Hepatocyte (in vitro differentiated cells): ENCODE results near the gene SH3BGRL2.

ENCODE experiments used
- EZH2 ChIP-seq: fragments of 200-600 bp; sonication (generic); IDR thresholded peaks from 2 replicates; pipeline ENCODE4 v1.6.1; 2016; ENCODE audit warnings: antibody characterized with exemption, mild to moderate bottlenecking, borderline replicate concordance
- TF ChIP-seq, protein P1 (sequence below): fragments of 200-600 bp; sonication (generic); IDR thresholded peaks from 2 replicates; pipeline ENCODE4 v1.5.1; 2016; ENCODE audit warnings: antibody characterized with exemption, mild to moderate bottlenecking; ENCODE audit not compliant: poor library complexity

DNA sequence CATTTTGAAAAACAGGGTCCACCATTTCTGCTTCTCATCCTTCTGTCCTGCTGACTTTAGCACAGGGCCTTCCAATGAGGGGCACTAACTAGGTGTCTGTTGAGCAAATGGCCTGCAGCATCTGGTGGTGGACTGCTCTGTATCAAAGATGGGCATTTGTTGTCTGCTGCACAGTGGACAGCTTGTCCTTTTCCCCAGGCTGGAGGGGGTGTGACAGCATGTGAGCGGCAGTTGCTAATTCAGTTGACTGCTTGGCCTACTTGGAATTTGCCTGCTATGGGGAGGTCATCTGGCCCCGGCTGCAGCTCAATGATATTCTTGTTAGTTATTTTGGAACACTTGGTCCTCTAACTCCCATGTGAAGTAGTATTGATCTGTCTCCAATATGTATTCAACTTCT is 93.7 kb downstream of the SH3BGRL2 start:
- TF ChIP-seq, protein P1, sequence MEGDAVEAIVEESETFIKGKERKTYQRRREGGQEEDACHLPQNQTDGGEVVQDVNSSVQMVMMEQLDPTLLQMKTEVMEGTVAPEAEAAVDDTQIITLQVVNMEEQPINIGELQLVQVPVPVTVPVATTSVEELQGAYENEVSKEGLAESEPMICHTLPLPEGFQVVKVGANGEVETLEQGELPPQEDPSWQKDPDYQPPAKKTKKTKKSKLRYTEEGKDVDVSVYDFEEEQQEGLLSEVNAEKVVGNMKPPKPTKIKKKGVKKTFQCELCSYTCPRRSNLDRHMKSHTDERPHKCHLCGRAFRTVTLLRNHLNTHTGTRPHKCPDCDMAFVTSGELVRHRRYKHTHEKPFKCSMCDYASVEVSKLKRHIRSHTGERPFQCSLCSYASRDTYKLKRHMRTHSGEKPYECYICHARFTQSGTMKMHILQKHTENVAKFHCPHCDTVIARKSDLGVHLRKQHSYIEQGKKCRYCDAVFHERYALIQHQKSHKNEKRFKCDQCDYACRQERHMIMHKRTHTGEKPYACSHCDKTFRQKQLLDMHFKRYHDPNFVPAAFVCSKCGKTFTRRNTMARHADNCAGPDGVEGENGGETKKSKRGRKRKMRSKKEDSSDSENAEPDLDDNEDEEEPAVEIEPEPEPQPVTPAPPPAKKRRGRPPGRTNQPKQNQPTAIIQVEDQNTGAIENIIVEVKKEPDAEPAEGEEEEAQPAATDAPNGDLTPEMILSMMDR = no peak
- no peak for TF ChIP-seq EZH2
